ENCODE measurements around the gene NFIA. TPM values are rescaled to one million over a fixed set of nuclear protein-coding genes. Genes with fewer than 3 reads are reported as not detected.

Gene NFIA
- total and polyA plus RNA-seq, 2 of the 13 experiments (the other 11 are each of a cell fraction or from before 2014, with no cell fraction given): 14.7 to 28.5 TPM

DNA sequence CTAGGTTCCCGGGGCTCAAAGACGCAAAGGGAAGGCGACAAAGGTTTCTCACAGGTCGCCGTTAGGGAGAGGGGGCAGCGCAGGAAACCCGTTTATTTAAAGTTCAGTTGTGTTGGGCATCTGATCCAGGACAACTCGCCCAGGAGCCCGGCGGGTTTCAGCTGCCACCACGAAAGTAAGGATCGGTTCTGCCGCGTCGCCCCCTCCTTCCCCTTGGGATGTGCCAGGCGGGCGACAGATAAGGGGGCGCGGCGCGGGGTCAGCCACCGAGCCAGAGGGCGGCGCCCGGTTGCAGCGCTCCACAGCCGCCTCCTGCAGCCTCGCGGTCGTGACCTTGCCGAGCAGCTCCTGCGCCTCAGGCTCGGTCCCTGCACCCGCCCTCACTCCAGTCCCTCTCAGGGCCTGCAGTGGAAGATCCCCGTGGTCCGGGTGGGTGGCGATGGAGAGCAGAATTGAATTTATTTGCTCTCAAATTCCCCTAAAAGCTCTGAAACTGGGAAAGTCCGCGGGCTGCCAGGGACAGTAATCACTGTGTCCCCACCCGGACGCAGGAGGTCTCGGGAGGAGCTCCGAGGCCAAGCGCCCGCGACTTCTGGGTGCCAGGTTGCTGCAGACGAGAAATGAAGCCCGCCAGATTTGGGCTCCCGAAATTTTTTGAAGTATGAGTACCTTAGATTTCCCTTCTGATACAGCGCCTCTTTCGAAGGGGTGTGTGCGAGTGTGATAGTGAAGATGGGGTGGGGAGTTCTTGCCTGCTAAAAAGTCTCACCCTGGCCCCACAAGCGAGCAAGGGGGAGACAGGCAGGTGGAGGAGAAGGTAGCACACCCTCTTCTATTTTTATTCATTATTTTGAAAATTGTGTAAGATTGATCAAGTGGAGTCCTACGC lies 28.4 kb upstream of the NFIA start:
- Histone ChIP-seq H3K27me3 (ENCODE audit: control insufficient read depth in 1 of 2, insufficient read depth in 2 of 2, low read length in 2 of 2) (peaks cover 2 to 32% of the 10 kb centered on the region in 2 experiments; a peak in 4 of 5 replicates), H3K79me2 (ENCODE audit: insufficient read depth, low read length) (no peaks in the 10 kb centered on the region), H3K4me2 (ENCODE audit: low read depth, low read length) (peak overlapping the region; percentile 86), H3K9ac (ENCODE audit: insufficient read depth, low read depth, low read length) (peak overlapping the region; percentile 26; the same call in 1 of the 2 replicates), H3K27ac (ENCODE audit: extremely low read length, insufficient read depth, low read length) (no peak overlapping the region), H4K20me1 (ENCODE audit: insufficient read depth, low read length) (no peaks in the 10 kb centered on the region), H3K4me1 (ENCODE audit: insufficient read depth, low read length) (peaks cover 45% of the 10 kb centered on the region), H2AFZ (ENCODE audit: low read length) (no peak overlapping the region), H3K4me3 (replicated peaks in 1 of 3; ENCODE audit: insufficient read depth in 1 of 3, low read depth in 2 of 3, low read length in 3 of 3) (peak overlapping the region; percentile 58 to 77 (median 68)), H3K9me3 (ENCODE audit: low read length) (no peaks in the 10 kb centered on the region), H3K36me3 (replicated peaks in 1 of 2; ENCODE audit: control insufficient read depth in 1 of 2, insufficient read depth in 2 of 2, low read length in 2 of 2) (no peaks in the 10 kb centered on the region)
- DNase-seq (ENCODE audit: low spot score) (no peak), FAIRE-seq (no peak), ATAC-seq (peak; percentile 40)
- WGBS (ENCODE audit: low lambda C conversion rate): 5% methylated on average over 18 of the region's 54 CpGs
- ChIA-PET POLR2A (interaction anchor here (1.0 kb wide), 1 partner anchor 23 kb away, joined by 4 read pairs; no protein-coding TSS in a partner anchor), CTCF (ENCODE audit: low intra/inter-chr PET ratio, low total read pairs) (no interaction called here)
- intact Hi-C loops (cut with micrococcal nuclease; ENCODE audit: unreplicated experiment): loop anchor here (5.0 to 10.0 kb wide), 5 partner anchors 33 to 801 kb away; no protein-coding TSS in a partner anchor
- no TSS peak for BruUV-seq (replicated peaks)
- in situ Hi-C loops (cut with HindIII; ENCODE audit: extremely low pct_ligation_motif_present, low pct_unique_long_range_greater_than_20kb): loop anchor here (5.0 kb wide), 2 partner anchors 283 to 398 kb away; no protein-coding TSS in a partner anchor
- no peak for TF ChIP-seq HOXA5 (CRISPR knock-in tag; IDR thresholded peaks at IDR 0.05)
- TF ChIP-seq ZNF670 (CRISPR knock-in tag; IDR thresholded peaks at IDR 0.05; ENCODE audit: borderline replicate concordance): no peak
- TF ChIP-seq ZNF749 (CRISPR knock-in tag; IDR thresholded peaks at IDR 0.05; ENCODE audit: borderline replicate concordance): no peak
- TF ChIP-seq SCMH1 (CRISPR knock-in tag; IDR thresholded peaks at IDR 0.05; ENCODE audit: borderline replicate concordance): no peak
- TF ChIP-seq, protein P1, sequence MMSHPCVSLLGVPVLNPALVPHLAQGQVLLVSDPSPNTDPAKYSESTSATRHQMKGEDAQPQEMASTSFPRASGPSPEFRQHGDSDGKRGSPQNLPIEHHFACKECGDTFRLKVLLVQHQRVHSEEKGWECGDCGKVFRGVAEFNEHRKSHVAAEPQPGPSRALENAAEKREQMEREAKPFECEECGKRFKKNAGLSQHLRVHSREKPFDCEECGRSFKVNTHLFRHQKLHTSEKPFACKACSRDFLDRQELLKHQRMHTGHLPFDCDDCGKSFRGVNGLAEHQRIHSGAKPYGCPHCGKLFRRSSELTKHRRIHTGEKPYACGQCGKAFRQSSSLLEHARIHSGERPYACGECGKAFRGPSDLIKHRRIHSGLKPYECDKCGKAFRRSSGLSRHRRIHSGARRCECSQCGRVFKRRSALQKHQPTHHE (CRISPR knock-in tag; IDR thresholded peaks at IDR 0.05; ENCODE audit: borderline replicate concordance): no peak
- no peak for TF ChIP-seq PHF21A (CRISPR knock-in tag; IDR thresholded peaks at IDR 0.05)
- TF ChIP-seq ZNF792 (CRISPR knock-in tag; IDR thresholded peaks at IDR 0.05): no peak
- TF ChIP-seq, protein P2, sequence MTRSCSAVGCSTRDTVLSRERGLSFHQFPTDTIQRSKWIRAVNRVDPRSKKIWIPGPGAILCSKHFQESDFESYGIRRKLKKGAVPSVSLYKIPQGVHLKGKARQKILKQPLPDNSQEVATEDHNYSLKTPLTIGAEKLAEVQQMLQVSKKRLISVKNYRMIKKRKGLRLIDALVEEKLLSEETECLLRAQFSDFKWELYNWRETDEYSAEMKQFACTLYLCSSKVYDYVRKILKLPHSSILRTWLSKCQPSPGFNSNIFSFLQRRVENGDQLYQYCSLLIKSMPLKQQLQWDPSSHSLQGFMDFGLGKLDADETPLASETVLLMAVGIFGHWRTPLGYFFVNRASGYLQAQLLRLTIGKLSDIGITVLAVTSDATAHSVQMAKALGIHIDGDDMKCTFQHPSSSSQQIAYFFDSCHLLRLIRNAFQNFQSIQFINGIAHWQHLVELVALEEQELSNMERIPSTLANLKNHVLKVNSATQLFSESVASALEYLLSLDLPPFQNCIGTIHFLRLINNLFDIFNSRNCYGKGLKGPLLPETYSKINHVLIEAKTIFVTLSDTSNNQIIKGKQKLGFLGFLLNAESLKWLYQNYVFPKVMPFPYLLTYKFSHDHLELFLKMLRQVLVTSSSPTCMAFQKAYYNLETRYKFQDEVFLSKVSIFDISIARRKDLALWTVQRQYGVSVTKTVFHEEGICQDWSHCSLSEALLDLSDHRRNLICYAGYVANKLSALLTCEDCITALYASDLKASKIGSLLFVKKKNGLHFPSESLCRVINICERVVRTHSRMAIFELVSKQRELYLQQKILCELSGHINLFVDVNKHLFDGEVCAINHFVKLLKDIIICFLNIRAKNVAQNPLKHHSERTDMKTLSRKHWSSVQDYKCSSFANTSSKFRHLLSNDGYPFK (CRISPR knock-in tag; IDR thresholded peaks at IDR 0.05; ENCODE audit: borderline replicate concordance): no peak
- TF ChIP-seq, protein P3, sequence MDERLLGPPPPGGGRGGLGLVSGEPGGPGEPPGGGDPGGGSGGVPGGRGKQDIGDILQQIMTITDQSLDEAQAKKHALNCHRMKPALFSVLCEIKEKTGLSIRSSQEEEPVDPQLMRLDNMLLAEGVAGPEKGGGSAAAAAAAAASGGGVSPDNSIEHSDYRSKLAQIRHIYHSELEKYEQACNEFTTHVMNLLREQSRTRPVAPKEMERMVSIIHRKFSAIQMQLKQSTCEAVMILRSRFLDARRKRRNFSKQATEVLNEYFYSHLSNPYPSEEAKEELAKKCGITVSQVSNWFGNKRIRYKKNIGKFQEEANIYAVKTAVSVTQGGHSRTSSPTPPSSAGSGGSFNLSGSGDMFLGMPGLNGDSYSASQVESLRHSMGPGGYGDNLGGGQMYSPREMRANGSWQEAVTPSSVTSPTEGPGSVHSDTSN (CRISPR knock-in tag; IDR thresholded peaks at IDR 0.05): no peak
- TF ChIP-seq ZSCAN9 (CRISPR knock-in tag; IDR thresholded peaks at IDR 0.05; ENCODE audit: borderline replicate concordance): no peak
- TF ChIP-seq ZNF558 (CRISPR knock-in tag; IDR thresholded peaks at IDR 0.05; ENCODE audit: borderline replicate concordance): no peak
- TF ChIP-seq CREB1 (IDR thresholded peaks at IDR 0.05): no peak
- TF ChIP-seq CREB1 (CRISPR knock-in tag; IDR thresholded peaks at IDR 0.05): no peak
- no peak for TF ChIP-seq ZNF383 (CRISPR knock-in tag; IDR thresholded peaks at IDR 0.05; ENCODE audit: borderline replicate concordance)
- TF ChIP-seq, protein P4, sequence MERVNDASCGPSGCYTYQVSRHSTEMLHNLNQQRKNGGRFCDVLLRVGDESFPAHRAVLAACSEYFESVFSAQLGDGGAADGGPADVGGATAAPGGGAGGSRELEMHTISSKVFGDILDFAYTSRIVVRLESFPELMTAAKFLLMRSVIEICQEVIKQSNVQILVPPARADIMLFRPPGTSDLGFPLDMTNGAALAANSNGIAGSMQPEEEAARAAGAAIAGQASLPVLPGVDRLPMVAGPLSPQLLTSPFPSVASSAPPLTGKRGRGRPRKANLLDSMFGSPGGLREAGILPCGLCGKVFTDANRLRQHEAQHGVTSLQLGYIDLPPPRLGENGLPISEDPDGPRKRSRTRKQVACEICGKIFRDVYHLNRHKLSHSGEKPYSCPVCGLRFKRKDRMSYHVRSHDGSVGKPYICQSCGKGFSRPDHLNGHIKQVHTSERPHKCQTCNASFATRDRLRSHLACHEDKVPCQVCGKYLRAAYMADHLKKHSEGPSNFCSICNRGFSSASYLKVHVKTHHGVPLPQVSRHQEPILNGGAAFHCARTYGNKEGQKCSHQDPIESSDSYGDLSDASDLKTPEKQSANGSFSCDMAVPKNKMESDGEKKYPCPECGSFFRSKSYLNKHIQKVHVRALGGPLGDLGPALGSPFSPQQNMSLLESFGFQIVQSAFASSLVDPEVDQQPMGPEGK (CRISPR knock-in tag; IDR thresholded peaks at IDR 0.05): no peak
- TF ChIP-seq ZBTB38 (CRISPR knock-in tag; IDR thresholded peaks at IDR 0.05): no peak
